Sigmoid colon (tissue), 4 donors: Measurements from ENCODE around the gene NAA38.

Experiments used
- CTCF ChIP-seq, 4 experiments: fragments of 450-650 bp in 3 of 4; fragments of 200-600 bp in 1 of 4; IDR thresholded peaks; one replicate each; pipeline ENCODE4 v1.5.1; 2016 to 2019; ENCODE audit warnings: antibody characterized with exemption in 4 of 4, mild to moderate bottlenecking in 3 of 4, moderate library complexity in 2 of 4
- EP300 ChIP-seq, 4 donors: sonication (generic); formaldehyde crosslinking; IDR thresholded peaks; one replicate each; pipeline ENCODE4 v1.6.1; 2017; ENCODE audit warnings: antibody characterized with exemption in 4 of 4
- POLR2A ChIP-seq, 2 donors: fragments of 450-650 bp; IDR thresholded peaks; one replicate each; pipeline ENCODE4 v1.6.1; 2016; ENCODE audit warnings: antibody characterized with exemption in 2 of 2, mild to moderate bottlenecking in 2 of 2, moderate library complexity in 2 of 2
- POLR2AphosphoS5 ChIP-seq, 4 donors: sonication (generic); formaldehyde crosslinking; IDR thresholded peaks; one replicate each; pipeline ENCODE4 v1.6.1; 2017; ENCODE audit warnings: antibody characterized with exemption in 4 of 4

DNA sequence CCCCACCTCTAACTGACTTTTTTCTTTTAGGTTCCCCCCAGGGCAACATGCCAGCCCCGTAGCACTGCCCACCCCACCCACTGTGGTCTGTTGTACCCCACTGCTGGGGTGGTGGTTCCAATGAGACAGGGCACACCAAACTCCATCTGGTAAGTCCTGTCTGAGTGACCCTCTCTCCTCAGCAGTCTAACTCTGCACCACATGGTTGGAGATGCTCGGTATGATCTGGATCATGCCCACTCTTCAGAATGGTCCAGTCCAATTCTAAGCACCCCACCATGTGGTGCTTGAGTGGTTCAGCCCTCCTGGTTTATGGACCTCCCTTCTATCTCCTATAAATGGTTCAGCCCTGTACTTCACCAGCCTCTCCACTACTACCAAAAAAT is 17.5 kb downstream of the NAA38 start:
- no peak for TF ChIP-seq CTCF (IDR thresholded peaks at IDR 0.05)
- TF ChIP-seq POLR2A (IDR thresholded peaks at IDR 0.05): no peak
- no peak for TF ChIP-seq POLR2AphosphoS5 (IDR thresholded peaks at IDR 0.05)
- TF ChIP-seq EP300 (IDR thresholded peaks at IDR 0.05): no peak
